Hematopoietic multipotent progenitor cell treated with erythropoietin and hydrocortisone succinate and interleukin-3 and kit ligand, for 17 days (in vitro differentiated cells): ENCODE measurements around the gene PTP4A1.
"Not testable (repeated sequence)": the region's sequence is repeated elsewhere in the genome, so short reads cannot be mapped to it uniquely, and the experiment has no call there.

Source experiments
- DNase-seq: peaks from one replicate; pipeline ENCODE4 v3.0.0-alpha.2; 2015; ENCODE audit warnings: low spot score

PTP4A1 gene

DNA sequence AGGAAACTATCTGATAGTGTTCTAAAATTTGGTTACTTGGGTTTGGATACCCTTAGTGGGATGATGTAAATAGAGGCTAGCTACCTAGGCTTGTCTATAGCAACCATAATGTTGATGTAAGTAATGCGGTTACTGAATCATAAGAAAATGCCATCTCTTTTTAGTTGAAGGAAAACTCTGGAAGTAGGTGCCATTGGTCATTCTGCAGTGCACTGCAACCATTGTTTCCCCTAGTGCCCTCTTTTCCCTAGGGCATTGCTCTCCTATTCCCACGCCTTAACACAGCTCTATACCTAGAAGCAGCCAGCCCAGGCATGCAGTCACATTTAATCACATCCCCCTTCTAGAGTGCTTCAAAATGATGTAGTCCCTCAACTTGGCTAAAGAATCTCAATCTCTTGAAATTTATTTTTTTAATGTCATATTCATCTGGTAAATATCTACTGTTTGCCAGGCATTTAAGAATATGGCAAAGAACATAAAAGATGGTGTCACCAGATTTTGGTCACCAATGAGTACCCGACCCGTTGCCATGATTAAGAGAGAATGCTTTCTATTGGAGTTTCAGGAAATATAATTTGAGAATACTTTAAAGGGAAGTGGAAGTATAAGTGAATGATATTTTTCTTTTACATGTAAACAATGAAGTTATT lies 10.4 kb downstream of the PTP4A1 start:
- DNase-seq = no peak

GRCh38 chr6:63584125-63584514 lies 11.8 kb downstream of the PTP4A1 start:
- no peak for DNase-seq

DNA sequence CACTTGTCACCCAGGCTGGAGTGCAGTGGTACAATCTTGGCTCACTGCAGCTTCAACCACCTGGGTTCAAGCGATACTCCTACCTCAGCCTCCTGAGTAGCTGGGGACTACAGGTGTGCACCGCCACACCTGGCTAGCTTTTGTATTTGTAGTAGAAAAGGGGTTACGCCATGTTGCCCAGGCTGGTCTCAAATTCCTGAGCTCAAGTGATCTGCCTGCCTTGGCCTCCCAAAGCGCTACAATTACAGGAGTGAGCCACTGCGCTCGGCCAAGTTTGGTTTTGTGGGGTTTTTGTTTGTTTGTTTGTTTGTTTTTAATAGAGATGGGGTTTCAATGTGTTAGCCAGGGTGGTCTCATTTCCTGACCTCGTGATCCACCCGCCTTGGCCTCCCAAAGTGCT lies 12.3 kb downstream of the PTP4A1 start:
- DNase-seq = no peak

DNA sequence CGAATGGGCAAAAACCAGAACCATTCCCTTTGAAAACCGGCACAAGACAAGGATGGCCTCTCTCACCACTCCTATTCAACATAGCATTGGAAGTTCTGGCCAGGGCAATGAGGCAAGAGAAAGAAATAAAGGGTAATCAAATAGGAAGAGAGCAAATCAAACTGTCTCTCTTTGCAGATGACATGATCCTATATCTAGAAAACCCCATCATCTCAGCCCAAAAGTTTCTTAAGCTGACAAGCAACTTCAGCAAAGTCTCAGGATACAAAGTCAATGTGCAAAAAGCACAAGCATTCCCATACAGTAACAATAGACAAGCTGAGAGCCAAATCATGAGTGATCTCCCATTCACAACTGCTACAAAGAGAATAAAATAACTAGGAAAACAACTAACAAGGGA lies 13.4 kb downstream of the PTP4A1 start:
- DNase-seq = not testable (repeated sequence)

DNA sequence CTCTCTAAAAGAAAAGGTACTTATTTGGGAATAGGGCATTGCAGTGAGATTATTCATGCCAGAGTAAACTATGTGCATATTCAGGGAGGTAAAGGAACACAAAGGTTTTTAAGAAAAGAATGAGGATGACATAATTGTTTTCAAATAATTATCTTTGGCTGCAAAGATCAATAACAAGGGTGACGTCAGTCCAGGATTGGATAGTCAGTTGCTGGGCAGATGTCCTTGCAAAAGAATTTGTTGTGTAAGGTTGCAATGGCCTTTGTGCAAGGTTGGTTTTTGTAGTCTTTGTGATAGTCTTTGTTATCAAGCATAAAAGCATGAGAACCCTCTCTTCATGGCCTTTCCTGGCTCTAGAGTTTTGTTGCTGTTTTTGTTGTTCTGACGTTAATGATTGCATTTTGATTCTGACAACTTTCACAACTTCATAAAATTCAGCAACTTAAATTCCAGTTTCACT lies 17.7 kb downstream of the PTP4A1 start:
- DNase-seq = no peak

DNA sequence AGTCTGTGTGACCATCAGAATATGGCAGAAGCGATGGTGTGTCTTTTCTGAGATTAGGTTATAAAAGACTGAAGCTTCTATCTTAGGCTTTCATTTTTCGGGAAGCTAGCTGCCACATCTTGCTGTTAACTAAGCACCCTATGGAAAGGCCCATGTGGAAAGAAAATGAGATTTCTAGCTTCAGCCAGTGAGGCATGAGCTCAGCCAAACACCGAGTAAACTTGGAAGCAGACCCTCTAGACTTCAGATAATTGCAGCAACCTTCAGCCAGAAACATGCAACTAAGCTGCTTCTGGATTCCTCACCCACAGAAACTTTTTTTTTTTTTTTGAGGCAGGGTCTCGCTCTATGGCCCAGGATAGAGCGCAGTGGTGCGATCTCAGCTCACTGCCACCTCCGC lies 20.6 kb downstream of the PTP4A1 start:
- no peak for DNase-seq

DNA sequence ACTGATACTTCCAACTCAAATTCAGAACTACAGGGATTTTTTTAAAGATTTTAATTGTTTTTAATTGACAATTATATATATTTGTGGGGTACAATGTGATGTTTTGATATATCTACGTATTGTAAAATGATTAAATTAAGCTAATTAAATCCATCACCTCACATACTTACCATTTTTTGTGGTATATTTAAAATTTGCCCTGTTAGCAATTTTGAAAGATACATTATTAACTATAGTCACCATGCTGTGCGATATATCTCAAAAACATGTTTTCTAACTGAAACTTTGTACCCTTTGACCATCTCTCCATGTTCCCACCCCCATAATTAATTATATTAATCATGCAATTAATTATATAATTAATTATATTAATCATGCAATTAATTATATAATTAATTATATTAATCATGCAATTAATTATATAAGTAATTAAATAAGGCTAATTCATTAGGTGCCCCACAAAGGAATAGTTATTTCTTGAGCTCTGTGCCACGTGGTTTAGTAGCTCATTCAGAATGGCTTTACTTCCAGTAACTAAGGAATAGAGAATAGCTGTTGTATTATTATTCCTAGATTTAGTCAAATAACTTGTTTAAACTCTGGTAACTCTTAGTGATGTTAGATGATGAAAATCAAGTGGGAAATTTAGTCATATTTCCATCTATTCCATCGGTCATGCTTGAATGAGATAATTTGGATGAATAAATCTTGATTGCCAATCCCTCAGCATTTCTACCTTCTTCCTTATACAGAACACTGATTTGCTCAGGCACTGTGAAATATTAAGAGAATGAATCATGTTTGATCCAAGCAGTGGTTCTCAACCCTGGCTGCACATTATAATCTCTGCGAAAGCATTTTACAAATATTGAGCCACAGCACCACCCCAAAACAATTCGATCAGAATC lies 25.1 kb downstream of the PTP4A1 start:
- DNase-seq = no peak

DNA sequence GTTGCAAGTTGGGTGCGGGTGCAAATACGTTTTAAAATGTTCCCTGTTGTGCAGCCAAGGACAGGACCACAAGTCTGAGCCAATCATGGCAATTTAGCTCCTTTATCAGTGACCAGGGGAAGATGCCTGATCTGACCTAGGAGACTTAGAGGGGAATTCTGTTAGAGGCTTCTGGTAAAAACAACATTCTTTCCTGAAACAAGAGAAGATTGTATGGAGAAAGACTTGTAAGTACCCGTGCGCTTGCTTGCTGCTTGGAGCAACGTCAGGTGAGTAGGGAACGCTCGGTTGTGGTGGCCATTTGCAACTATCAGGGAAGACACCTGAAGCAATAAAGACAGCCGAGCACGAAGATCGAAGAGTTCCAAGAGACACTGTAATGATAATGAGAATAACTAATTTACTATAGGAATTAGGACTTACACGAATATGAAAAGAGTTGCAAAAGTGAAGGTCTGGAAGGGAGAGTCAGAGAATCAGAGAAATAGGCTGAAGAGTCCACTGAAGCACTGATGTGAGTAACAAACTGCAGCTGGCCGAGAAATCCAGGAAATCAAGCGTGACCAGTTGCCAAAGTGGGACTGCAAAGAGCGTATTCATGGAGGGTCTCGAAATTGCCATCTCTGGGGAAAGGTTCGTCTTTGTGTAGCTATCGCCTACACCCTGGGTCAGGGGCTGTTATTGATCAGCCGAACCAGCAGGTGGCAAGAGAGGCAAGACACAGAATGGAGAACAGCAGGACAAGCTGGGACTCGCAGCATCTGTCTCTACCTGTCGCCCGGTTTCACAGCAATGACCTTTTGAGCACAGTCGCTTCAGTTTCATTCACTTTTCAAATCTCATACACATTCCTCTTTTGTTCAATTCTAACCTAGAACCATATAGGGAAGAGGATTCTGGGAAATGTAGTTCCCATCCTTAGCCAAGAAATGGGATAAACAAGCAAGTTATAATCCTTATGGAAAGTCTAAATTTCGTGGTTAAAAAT lies 26.1 kb downstream of the PTP4A1 start:
- DNase-seq = peak; percentile 81

DNA sequence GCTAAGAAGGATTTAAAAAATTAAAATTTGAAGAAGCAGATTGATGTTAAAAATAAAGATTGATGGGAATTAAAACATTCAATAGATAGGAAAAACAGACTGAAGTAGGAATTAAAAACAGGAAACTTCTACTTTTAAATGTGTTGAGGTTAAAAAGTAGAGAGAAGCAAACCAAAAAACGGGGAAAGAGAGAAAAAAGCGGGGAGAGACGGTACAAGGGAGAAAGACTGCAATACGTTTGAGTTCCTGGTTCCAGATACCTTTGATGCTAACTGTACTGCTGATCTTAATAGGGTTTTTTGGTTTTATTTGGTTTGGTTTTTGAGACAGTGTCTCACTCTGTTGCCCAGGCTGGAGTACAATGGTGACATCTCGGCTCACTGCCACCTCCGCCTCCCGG lies 27.0 kb downstream of the PTP4A1 start:
- DNase-seq = no peak

DNA sequence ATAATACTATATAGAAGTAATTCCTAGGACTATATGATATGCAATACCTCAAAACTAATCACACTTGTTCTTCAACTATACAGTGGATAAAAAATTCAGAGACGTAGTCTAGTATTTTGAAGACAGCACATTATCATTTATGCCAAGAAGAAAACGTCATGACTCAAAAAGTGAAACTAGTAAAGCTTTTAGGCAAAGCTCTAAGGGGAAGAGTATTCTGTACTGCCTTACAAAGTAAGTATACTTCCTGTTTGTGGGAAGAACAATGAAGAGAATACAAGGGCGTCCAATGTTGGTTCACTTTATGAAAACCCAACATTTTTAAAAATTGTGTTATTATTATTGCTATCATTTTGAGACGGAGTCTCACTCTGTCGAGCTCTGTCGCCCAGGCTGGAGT lies 27.9 kb downstream of the PTP4A1 start:
- no peak for DNase-seq

DNA sequence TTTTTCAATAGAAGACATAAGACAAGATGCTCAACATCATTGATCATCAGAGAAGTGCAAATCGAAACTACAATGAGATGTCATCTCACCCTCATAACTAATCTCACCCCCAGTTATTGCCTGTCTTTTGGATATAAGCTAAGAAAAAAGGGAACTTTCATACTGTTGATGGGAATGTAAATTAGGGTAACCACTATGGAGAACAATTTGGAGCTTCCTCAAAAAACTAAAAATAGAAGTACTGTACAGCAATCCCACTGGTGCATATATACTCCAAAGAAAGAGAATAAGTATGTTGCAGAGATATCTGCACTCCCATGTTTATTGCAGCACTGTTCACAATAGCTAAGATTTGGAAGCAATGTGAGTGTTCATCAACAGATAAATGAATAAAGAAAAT lies 37.0 kb downstream of the PTP4A1 start:
- DNase-seq = no peak

DNA sequence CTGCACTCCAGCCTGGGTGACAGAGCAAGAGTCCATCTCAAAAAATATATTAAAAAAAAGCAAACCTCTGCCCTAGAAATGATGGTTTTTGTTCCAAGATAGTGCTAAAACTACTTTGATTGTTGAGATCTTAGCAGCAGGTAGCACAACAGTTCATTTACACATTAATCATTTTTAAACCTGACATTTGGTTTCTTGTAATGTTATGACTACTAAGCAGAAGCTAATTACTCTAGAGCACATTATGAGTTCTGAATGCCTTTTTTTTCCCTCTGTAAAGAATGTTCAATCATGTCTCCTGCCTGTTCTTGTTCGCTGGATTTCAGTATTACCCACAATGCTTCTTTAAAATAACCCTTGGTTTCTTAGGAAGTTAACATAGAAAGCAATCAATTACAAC lies 38.7 kb downstream of the PTP4A1 start:
- DNase-seq = no peak

- no peak for DNase-seq
These were observed 39.3 kb downstream of the PTP4A1 start for GRCh38 chr6:63611560-63611959.

DNA sequence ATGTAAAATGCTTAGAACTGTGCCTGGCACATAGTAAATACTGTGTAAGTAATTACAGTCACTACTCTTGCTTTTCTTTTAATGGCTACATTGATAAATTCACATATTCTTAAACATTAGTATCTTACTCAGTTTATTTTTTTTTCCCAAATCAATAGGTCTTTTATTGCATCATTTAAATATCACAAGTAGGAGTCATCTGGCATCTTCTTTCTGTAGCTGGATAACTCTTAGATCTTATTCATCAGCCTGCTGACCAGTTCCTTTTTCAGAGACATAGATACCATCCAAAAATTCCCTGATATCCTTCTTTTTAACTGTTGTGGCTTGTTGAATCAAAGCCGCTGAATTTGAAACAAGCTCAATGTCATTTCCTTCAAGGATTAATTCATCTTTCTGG lies 43.3 kb downstream of the PTP4A1 start:
- DNase-seq = no peak
